IPS-15b (cell line): ENCODE results near the gene INTS15.

ENCODE experiments used
- H3K27me3 ChIP-seq: one replicate; pipeline ENCODE4 v1.6.1; 2013; ENCODE audit warnings: low read length; ENCODE audit not compliant: control insufficient read depth, insufficient read depth
- H3K36me3 ChIP-seq: one replicate; pipeline ENCODE4 v1.6.1; 2013; ENCODE audit warnings: low read length; ENCODE audit not compliant: control insufficient read depth, insufficient read depth
- H3K4me1 ChIP-seq: one replicate; pipeline ENCODE4 v1.6.1; 2013; ENCODE audit warnings: mild to moderate bottlenecking, low read length; ENCODE audit not compliant: control insufficient read depth, insufficient read depth
- H3K4me3 ChIP-seq: one replicate; pipeline ENCODE4 v1.5.1; 2013; ENCODE audit warnings: low read depth, low read length
- H3K9ac ChIP-seq: one replicate; pipeline ENCODE4 v1.6.1; 2013; ENCODE audit warnings: low read depth, mild to moderate bottlenecking, low read length
- H3K9me3 ChIP-seq: one replicate; pipeline ENCODE4 v1.6.1; 2013; ENCODE audit warnings: mild to moderate bottlenecking, low read length; ENCODE audit not compliant: control insufficient read depth, insufficient read depth

INTS15 gene

DNA sequence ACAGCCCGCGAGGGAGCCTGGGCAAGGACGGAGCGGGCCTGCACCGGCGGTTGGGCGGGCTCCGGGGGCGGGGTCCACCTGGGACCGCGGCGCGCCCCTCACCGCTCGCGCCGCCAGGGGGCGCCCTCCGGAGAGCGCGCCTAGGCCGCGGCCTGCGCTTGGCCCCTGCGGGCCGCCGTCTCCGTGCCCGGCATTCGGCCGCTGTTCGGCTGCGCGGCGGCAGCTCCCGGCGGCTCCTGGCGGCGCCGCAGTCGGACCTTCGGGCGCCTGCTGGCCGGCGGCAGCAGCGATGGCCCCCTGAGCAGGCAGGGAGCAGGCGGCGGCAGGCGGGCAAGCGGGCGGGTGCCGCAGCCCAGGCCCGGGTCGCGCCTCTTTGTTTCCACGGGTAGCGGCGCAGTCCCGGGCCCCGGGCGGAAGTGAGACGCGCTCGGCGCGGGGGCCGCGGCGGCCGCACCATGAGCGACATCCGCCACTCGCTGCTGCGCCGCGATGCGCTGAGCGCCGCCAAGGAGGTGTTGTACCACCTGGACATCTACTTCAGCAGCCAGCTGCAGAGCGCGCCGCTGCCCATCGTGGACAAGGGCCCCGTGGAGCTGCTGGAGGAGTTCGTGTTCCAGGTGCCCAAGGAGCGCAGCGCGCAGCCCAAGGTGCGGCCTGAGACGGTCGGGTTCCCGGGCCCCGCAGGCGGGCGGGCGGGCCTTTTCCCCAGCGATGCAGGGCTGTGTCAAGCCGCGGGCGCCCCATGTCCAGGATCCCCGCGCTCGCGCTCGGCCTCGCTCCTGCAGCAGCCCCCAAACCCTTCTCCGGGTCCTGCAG is at the start of gene INTS15:
Gene INTS15 (plus strand): TSS at position 193 of the 816 bp plus-strand sequence. CDS start 263 bp downstream, at position 456.
- Histone ChIP-seq H3K27me3 (no peaks in the 10 kb centered on the region), H3K9me3 (no peaks in the 10 kb centered on the region), H3K4me1 (no peaks in the 10 kb centered on the region), H3K9ac (peak within 1 kb of the TSS; percentile 91), H3K4me3 (peak within 1 kb of the TSS; percentile 79), H3K36me3 (peaks cover 27% of the 10 kb centered on the region)

DNA sequence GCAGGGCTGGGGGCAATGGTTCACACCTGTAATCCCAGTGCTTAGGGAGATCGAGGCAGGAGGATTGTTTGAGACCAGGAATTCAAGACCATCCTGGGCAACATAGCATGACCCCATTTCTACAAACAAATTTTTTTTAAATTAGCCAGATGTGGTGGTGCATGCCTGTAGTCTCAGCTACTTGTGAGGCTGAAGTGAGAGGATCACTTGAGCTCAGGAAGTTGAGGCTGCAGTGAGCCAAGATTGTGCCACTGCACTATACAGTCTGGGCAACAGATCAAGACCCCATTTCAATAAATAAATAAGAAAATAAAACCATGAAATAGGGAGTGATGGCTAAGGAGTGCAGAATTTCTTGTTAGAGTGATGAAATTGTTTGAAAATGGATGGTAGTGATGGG is 47.5 kb upstream of the INTS15 start:
- no peaks in the 10 kb centered on the region for H3K9me3 ChIP-seq
- H3K36me3 ChIP-seq = no peaks in the 10 kb centered on the region
- H3K27me3 ChIP-seq = no peaks in the 10 kb centered on the region
- H3K4me3 ChIP-seq = no peak overlapping the region
- no peaks in the 10 kb centered on the region for H3K4me1 ChIP-seq
- H3K9ac ChIP-seq = no peak overlapping the region

DNA sequence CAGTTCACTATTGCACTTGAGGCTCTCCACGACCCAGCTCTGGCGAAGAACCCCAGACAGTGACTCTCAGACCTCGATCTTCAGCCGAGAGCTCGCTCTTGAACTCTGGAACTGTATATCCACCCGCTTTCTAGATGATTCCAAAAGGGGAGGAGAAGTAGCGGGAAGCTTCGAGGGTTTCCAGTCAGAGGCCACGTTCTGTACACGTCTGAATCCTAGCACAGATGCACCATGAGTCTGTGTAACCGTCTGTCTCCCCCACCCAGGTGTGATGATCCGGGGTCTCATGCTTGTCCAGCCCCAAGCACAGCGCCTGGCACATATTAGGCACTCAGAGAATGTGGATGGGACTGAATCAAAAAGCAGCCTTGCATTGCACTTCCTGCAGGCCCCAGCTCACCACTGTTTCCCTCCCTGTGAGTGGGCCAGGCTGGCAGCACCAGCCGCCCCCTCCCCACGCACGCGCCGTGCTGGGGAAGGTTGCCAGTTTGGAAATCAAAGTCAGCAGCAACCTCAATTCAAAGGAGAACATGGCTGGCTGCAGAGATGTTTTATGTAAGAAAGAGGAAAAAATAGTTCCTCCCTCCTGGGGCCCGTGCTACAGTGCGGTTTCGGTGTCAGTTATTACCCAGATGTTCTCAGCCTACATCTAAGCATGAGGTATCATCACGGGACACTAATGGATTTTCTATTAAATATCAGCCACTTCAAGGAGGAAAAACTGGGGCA is 44.3 kb upstream of the INTS15 start:
- H3K27me3 ChIP-seq = no peaks in the 10 kb centered on the region
- H3K4me1 ChIP-seq = no peaks in the 10 kb centered on the region
- no peak overlapping the region for H3K4me3 ChIP-seq
- H3K36me3 ChIP-seq = no peaks in the 10 kb centered on the region
- H3K9me3 ChIP-seq = no peaks in the 10 kb centered on the region
- H3K9ac ChIP-seq = no peak overlapping the region

DNA sequence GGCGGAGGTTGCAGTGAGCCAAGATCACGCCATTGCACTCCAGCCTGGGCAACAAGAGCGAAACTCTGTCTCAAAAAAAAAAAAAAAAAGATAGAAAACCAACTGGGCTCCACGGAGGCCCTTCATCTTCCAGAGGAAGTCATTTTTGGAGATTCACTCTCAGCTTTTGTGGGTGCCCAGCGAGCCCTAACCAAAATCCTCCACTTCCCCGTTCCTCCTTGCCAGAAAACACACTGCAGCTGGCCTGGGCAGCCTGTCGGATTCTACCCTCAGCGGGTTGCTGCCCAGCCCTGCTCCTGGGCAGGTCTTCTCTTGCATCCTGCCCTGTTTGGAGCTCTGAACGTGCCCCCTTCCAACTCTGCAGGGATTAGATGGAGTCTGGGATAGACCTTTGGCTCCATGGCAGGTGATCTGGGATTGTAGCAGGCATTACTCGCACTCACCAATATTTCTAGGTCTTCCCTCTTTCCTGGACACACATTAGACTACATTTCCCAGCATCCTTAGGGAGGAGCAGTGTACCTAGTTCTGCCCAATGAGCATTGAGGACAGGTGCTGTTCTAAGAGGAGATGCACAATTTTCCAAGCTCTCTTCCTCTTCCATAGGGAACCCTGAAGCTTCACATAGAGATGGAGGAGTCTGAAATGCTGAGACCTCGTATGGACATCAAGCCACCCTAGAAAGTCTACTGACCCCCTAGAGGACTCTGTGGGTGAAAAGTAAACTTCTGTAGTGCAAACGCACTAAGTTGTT is 43.1 kb upstream of the INTS15 start:
- no peak overlapping the region for H3K9ac ChIP-seq
- no peaks in the 10 kb centered on the region for H3K4me1 ChIP-seq
- no peak overlapping the region for H3K4me3 ChIP-seq

DNA sequence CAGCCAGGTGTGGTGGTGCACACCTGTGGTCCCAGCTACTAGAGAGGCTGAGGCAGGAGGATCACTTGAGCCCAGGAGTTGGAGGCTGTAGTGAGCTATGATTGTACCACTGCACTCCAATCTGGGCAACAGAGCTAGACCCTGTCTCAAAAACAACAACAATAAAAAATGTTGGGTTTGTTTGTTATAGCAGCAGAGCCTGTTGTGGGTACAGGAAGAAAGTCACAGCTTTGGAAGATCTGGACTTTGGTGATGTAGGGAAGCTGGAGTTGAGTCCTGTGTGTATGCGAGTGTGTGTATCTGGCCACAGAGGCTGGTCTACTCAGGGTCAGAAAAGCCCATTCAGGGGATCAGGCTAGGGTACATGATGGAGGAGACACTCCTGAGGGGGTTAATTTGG is 42.4 kb upstream of the INTS15 start:
- Histone ChIP-seq H3K4me1 (no peaks in the 10 kb centered on the region), H3K9me3 (no peaks in the 10 kb centered on the region), H3K36me3 (no peaks in the 10 kb centered on the region), H3K4me3 (no peak overlapping the region), H3K9ac (no peak overlapping the region), H3K27me3 (no peaks in the 10 kb centered on the region)

More for the DNA sequence above, 43.1 kb upstream of the INTS15 start:
- Histone ChIP-seq H3K36me3 (no peaks in the 10 kb centered on the region), H3K27me3 (no peaks in the 10 kb centered on the region), H3K9me3 (no peaks in the 10 kb centered on the region)

DNA sequence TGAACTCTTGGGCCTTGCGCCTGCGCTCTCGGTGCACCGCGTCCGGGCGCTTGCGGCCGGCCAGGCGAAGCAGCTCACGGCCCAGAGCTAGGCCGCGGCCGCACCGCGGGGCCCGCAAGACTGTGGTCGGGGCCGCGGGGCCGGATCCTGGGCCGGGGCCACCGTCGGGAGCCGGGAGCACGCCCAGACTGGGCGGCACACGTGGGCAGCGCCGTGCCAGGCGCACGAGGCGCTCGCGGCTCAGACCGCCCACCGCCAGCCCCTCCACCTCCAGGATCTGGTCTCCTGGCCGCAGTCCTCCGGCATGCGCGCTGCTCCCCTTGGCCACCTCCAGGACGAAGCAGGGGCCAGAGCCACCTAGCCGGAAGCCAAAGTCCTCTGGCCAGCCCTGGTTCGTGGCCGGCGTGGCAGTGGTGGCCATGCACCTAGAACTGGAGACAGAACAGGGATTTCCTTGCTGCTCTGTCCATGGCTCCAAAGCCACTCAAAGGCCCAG is 38.8 kb upstream of the INTS15 start, which contains the start of gene GRID2IP:
Gene GRID2IP (minus strand): TSS at position 446 of the 496 bp plus-strand sequence. CDS start 25 bp downstream, at position 421.
- H3K4me3 ChIP-seq = no peak within 1 kb of the TSS
- no peaks in the 10 kb centered on the region for H3K36me3 ChIP-seq
- H3K4me1 ChIP-seq = no peaks in the 10 kb centered on the region
- no peaks in the 10 kb centered on the region for H3K27me3 ChIP-seq
- H3K9ac ChIP-seq = no peak within 1 kb of the TSS
- no peaks in the 10 kb centered on the region for H3K9me3 ChIP-seq

DNA sequence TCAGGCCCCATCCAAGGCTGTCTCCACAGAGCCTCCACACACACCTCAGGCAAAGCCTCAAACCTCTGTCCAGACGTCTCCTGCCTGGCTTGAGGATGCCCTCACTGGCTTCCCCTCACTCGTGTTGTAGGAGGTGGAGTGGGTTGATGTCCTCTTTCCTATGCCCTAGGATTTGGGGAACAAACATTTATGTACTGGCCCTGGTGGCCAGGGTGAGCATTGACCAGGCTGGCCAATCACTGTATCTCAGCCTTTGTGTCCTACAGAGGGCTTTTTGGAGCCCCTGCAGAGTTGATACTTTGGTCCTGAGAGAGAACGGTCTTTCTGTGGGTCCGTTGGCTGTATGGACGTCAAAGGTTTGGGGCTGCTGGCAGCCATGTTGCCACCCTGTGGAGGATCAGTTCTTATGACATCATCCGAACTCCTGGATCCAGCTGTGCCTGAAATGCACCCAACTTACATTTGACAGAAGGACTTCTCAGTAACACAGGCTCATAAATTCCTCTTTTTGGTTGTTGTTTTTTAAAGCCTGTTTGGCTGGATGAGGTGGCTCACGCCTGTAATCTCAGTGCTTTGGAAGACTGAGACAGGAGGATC is 36.3 kb upstream of the INTS15 start:
- no peaks in the 10 kb centered on the region for H3K4me1 ChIP-seq

DNA sequence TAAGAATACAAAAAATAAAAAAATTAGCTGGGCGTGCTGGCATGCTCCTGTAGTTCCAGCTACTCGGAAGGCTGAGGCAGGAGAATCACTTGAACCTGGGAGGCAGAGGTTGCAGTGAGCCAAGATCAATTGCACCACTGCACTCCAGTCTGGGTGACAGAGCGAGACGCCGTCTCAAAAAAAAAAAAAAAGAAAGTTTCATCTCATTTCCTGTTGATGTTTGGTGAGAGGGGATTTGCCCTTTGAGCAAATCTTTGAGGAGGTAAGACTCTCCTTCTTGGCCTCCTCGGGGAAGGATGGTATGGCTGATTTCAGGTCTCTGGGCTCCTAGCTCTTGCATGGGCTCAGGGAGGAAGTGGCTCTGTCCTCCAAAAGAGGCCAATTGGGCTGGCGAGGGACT is 35.0 kb upstream of the INTS15 start:
- Histone ChIP-seq H3K36me3 (no peaks in the 10 kb centered on the region), H3K27me3 (no peaks in the 10 kb centered on the region), H3K4me3 (no peak overlapping the region), H3K4me1 (no peaks in the 10 kb centered on the region), H3K9ac (no peak overlapping the region), H3K9me3 (no peaks in the 10 kb centered on the region)

More for the DNA sequence above, 36.3 kb upstream of the INTS15 start:
- Histone ChIP-seq H3K27me3 (no peaks in the 10 kb centered on the region), H3K36me3 (no peaks in the 10 kb centered on the region), H3K9me3 (no peaks in the 10 kb centered on the region), H3K4me3 (no peak overlapping the region), H3K9ac (no peak overlapping the region)

DNA sequence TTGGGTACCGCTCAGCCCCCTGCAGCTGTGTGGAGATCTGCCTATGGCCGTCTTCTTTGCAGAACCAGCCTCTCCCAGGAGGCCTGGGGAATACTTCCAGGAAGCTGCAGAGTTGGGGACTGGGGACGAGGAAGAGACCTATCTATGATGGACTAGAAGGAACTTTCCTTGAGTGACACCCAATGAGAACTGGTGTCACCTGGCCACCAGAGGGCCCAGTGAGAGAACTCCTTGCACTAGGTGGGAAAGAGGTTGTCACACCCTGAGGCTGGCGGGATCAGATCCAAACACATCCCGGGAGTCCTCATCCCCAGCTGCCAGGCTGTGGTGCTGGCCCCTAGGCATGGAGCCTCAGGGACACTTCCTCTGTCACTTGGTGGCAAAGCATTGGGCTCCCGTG is 33.6 kb upstream of the INTS15 start:
- Histone ChIP-seq H3K9ac (no peak overlapping the region), H3K4me1 (no peaks in the 10 kb centered on the region), H3K9me3 (no peaks in the 10 kb centered on the region), H3K36me3 (no peaks in the 10 kb centered on the region), H3K4me3 (no peak overlapping the region), H3K27me3 (no peaks in the 10 kb centered on the region)

DNA sequence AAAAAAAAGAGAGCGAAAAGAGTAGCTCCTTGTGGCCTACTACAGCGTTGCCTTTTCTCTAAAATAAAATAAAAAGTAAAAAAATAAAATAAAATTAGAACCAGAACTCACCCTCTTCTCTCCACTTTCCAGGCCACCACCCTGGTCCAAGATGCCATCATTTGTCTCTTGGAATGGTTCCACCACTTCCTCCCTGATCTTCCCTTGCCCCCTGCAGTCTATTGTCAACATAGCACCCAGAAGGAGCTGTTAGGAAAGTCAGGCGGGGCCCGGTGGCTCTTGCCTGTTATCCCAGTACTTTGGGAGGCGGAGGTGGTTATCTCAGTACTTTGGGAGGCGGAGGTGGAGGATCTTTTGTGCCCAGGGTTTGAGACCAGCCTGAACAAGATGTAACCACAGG is 31.0 kb upstream of the INTS15 start:
- H3K27me3 ChIP-seq = no peaks in the 10 kb centered on the region
- no peaks in the 10 kb centered on the region for H3K36me3 ChIP-seq
- no peak overlapping the region for H3K4me3 ChIP-seq
- no peaks in the 10 kb centered on the region for H3K4me1 ChIP-seq
- no peak overlapping the region for H3K9ac ChIP-seq
- no peaks in the 10 kb centered on the region for H3K9me3 ChIP-seq

DNA sequence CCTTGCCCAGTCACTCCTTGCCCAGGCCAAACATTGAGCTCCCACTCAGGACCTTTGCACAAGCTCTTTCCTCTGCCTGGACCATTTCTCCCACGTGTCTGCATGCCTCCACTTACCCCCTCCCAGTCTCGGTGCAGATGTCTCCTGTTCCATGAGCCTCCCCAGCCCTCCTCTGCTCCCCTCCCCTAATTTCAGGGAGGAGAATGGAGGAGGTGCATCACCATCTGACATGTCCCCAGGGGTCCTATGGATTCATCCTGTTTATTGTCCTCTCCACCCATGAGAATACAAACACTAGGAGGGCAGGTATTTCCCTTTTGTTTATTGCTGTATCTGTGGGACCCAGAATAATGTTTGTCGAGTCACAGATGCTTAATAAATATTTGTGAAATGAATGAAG is 29.9 kb upstream of the INTS15 start:
- H3K27me3 ChIP-seq = no peaks in the 10 kb centered on the region
- no peak overlapping the region for H3K9ac ChIP-seq
- no peaks in the 10 kb centered on the region for H3K36me3 ChIP-seq
- H3K4me1 ChIP-seq = no peaks in the 10 kb centered on the region
- H3K4me3 ChIP-seq = no peak overlapping the region
- no peaks in the 10 kb centered on the region for H3K9me3 ChIP-seq
